Stomach (tissue), 9 donors: ENCODE data around the gene NTN1. TPM values are rescaled to one million over a fixed set of nuclear protein-coding genes. Genes with fewer than 3 reads are reported as not detected.
A peak's percentile ranks its signal among the peaks of the same experiment; 100 is the strongest.

ENCODE experiments used
- DNase-seq, 2 donors: peaks; one replicate each; pipeline versions ENCODE4 v3.0.0 to v3.0.0-alpha.2; 2013 to 2019
- H3K27ac ChIP-seq, 5 donors: fragments of 200-600 bp in 4 of 5; sonication (generic) in 4 of 5; one replicate each; pipeline ENCODE4 v1.5.1; 2013 to 2019; ENCODE audit warnings: mild to moderate bottlenecking in 1 of 5, moderate library complexity in 1 of 5
- H3K27me3 ChIP-seq, 3 donors: fragments of 200-600 bp; sonication (generic); one replicate each; pipeline ENCODE4 v1.5.1; 2017 to 2019; ENCODE audit warnings: mixed run types in 1 of 3
- H3K36me3 ChIP-seq, 4 donors: fragments of 200-600 bp; sonication (generic); 1 replicate in 3 of 4; 2 replicates in 1 of 4; pipeline ENCODE4 v1.5.1; 2016 to 2019
- H3K4me1 ChIP-seq, 4 donors: fragments of 200-600 bp; sonication (generic); one replicate each; pipeline ENCODE4 v1.5.1; 2016 to 2019
- H3K4me3 ChIP-seq, 4 donors: fragments of 200-600 bp; sonication (generic) in 3 of 4; one replicate each; pipeline ENCODE4 v1.5.1; 2016 to 2019; ENCODE audit warnings: mild to moderate bottlenecking in 1 of 4
- H3K9me3 ChIP-seq, 4 donors: fragments of 200-600 bp; sonication (generic); one replicate each; pipeline ENCODE4 v1.5.1; 2016 to 2019
- CTCF ChIP-seq, 7 experiments: fragments of 450-650 bp in 4 of 7; fragments of 200-600 bp in 3 of 7; sonication (generic) in 3 of 7; IDR thresholded peaks; one replicate each; pipeline ENCODE4 v1.5.1; 2016 to 2019; ENCODE audit warnings: antibody characterized with exemption in 7 of 7, control low read depth in 2 of 7, mild to moderate bottlenecking in 1 of 7
- EP300 ChIP-seq: sonication (generic); formaldehyde crosslinking; IDR thresholded peaks from one replicate; pipeline ENCODE4 v1.6.1; 2017; ENCODE audit warnings: antibody characterized with exemption
- POLR2A ChIP-seq, 4 donors: fragments of 450-650 bp; IDR thresholded peaks; one replicate each; pipeline ENCODE4 v1.6.1; 2016; ENCODE audit warnings: antibody characterized with exemption in 4 of 4, control low read depth in 2 of 4, mild to moderate bottlenecking in 1 of 4, moderate library complexity in 1 of 4
- POLR2AphosphoS5 ChIP-seq, 3 donors: sonication (generic); formaldehyde crosslinking; IDR thresholded peaks; one replicate each; pipeline ENCODE4 v1.6.1; 2016; ENCODE audit warnings: antibody characterized with exemption in 3 of 3
- WGBS, 5 donors: extraction: QIAGEN DNeasy Blood & Tissue Kit in 3 of 5; methylation state at CpG; one replicate each; pipeline versions ENCODE4 v1.1.5 to v1.1.7; 2013 to 2018; 5-methylcytosine and 5-hydroxymethylcytosine counted together
- intact Hi-C: fragments of 100-400 bp; cut with DNase I; formaldehyde crosslinking; loops from one replicate; pipeline ENCODE4 v1.15.1; 2023; ENCODE audit warnings: low total_unique reads
- polyA plus RNA-seq, 3 donors: library from polyadenylated mRNA; stranded (reverse); fragments of 200-250 nt; gene quantifications; one replicate each; pipeline ENCODE4 v1.2.3, GENCODE V29; 2013
- total RNA-seq, 5 donors: library from RNA; depleted of rRNA; stranded (reverse); fragments of >200 nt; gene quantifications; one replicate each; pipeline versions ENCODE4 v1.1.0 to v1.2.3, GENCODE V29; 2014 to 2016
- donor health status: healthy with polysubstance abuse.
- donor health status: Bipolar disorder and iron deficiency.
- donor health status: healthy.

The NTN1 gene
- total and polyA plus RNA-seq, 8 donors: 2.9 to 56.2 (median 9.0) TPM

GRCh38 chr17:9141425-9141753, 120.1 kb downstream of the NTN1 start:
- H3K4me3 ChIP-seq: no peak overlapping the region
- WGBS, 5 donors: 79 to 99% (median 95%) methylated on average over 4 of the region's 4 CpGs
- H3K27me3 ChIP-seq: no peaks in the 10 kb centered on the region
- TF ChIP-seq EP300: no peak
- TF ChIP-seq CTCF (IDR thresholded peaks at IDR 0.05): no peak
- TF ChIP-seq POLR2A (IDR thresholded peaks at IDR 0.05): no peak
- no peak for TF ChIP-seq POLR2AphosphoS5 (IDR thresholded peaks at IDR 0.05)
- H3K9me3 ChIP-seq: no peaks in the 10 kb centered on the region
- intact Hi-C loops: no loop called here
- no peak for DNase-seq
- no peaks in the 10 kb centered on the region for H3K36me3 ChIP-seq
- no peak overlapping the region for H3K27ac ChIP-seq
- peaks cover 0 to 43% (median 10%) of the 10 kb centered on the region in 4 donors for H3K4me1 ChIP-seq

- no peaks in the 10 kb centered on the region for H3K27me3 ChIP-seq
- peaks cover 0 to 39% (median 10%) of the 10 kb centered on the region in 4 donors for H3K4me1 ChIP-seq
- DNase-seq: no peak
- H3K36me3 ChIP-seq: no peaks in the 10 kb centered on the region
- TF ChIP-seq POLR2AphosphoS5 (IDR thresholded peaks at IDR 0.05) (no peak), CTCF (IDR thresholded peaks at IDR 0.05) (no peak), POLR2A (IDR thresholded peaks at IDR 0.05) (no peak), EP300 (no peak)
- WGBS, 5 donors: 69 to 80% (median 75%) methylated on average over 10 of the region's 10 CpGs
- intact Hi-C loops: no loop called here
- H3K27ac ChIP-seq: no peak overlapping the region
- H3K9me3 ChIP-seq: no peaks in the 10 kb centered on the region
- H3K4me3 ChIP-seq: no peak overlapping the region
Measured at GRCh38 chr17:9142772-9143494, 121.6 kb downstream of the NTN1 start.

DNA sequence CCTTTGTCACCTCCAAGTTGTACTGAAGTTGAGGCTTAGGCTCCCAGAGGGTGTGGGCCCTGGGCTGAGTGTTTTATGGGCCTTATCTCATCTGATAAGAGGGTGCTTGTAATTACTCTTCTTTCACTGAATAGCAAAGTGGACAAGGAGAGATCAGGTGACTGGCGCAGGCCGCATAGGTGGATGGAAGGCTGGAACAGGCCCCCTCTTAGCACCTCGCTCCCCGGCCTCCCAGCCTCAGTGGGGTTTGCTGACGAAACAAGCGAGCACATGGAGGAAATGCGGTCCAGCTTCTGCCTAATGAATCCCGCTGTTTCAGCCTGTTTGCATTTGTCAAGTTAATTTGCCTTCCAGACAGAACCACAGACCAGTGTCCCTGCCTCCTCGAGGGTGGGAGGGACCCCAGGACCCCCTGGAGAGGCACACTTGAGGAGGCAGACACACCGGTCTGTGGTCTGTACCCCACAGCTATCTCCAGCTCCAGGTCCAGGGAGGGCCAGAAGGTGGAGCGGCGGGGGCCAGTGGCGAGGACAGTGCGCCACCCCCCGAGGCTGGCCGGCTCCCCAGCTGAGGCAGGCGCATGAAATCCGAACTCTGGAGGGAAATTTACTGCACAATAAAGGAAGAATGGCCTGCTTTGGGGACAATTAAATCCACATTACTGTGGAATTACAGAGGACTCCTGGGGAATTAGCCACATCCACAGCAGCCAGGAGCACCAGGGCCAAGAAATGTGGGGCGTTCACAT, 123.4 kb downstream of the NTN1 start:
- intact Hi-C loops: no loop called here
- no peak overlapping the region for H3K27ac ChIP-seq

GRCh38 chr17:9146064-9146463, 124.8 kb downstream of the NTN1 start:
- 71 to 87% (median 78%) methylated on average over 4 of the region's 4 CpGs for WGBS, 5 donors
- intact Hi-C loops: no loop called here
- Histone ChIP-seq H3K27me3 (no peaks in the 10 kb centered on the region), H3K36me3 (no peaks in the 10 kb centered on the region), H3K27ac (no peak overlapping the region), H3K4me1 (peaks cover 5 to 50% (median 23%) of the 10 kb centered on the region in 4 donors), H3K9me3 (no peaks in the 10 kb centered on the region), H3K4me3 (no peak overlapping the region)
- DNase-seq: no peak
- TF ChIP-seq EP300: no peak

More for the DNA sequence above, 123.4 kb downstream of the NTN1 start:
- no peak for TF ChIP-seq POLR2AphosphoS5 (IDR thresholded peaks at IDR 0.05)
- no peak for TF ChIP-seq CTCF (IDR thresholded peaks at IDR 0.05)
- no peak for TF ChIP-seq EP300
- no peak for TF ChIP-seq POLR2A (IDR thresholded peaks at IDR 0.05)
- Histone ChIP-seq H3K4me3 (no peak overlapping the region), H3K9me3 (no peaks in the 10 kb centered on the region), H3K36me3 (no peaks in the 10 kb centered on the region), H3K4me1 (peaks cover 0 to 47% (median 19%) of the 10 kb centered on the region in 4 donors), H3K27me3 (no peaks in the 10 kb centered on the region)
- WGBS, 5 donors: 73 to 86% (median 81%) methylated on average over 18 to 19 of the region's 19 CpGs
- peak in 1 of 2 donors; percentile 43 for DNase-seq
